Measurements from ENCODE around the gene ATP2A1.

- no peak for TF ChIP-seq CTCF (IDR thresholded peaks at IDR 0.05)
- peak in 1 of 3 donors; percentile 6 for TF ChIP-seq POLR2AphosphoS5 (IDR thresholded peaks at IDR 0.05)
- TF ChIP-seq POLR2A (IDR thresholded peaks at IDR 0.05), result no peak
Measured at GRCh38 chr16:28925386-28926228, 47.3 kb downstream of the ATP2A1 start.
